ENCODE data around the gene NPIPA3. TPM values are rescaled to one million over a fixed set of nuclear protein-coding genes. Genes with fewer than 3 reads are reported as not detected.
"Not testable (repeated sequence)": the region's sequence is repeated elsewhere in the genome, so short reads cannot be mapped to it uniquely, and the experiment has no call there.

NPIPA3 gene
- total RNA-seq, 1 donor from 2014 or later, result 1.7 TPM

GRCh38 chr16:14672403-14672971 lies 30.7 kb upstream of the NPIPA3 start:
- DNase-seq (ENCODE audit: low read depth, low spot score), result no peak
- Mint-ChIP-seq H3K36me3 (ENCODE audit: low read depth) (peaks cover 2% of the 10 kb centered on the region), H3K27ac (ENCODE audit: unreplicated experiment) (no peak overlapping the region), H3K4me3 (no peak overlapping the region), H3K4me1 (no peaks in the 10 kb centered on the region), H3K27me3 (ENCODE audit: low read depth) (peaks cover 3% of the 10 kb centered on the region), H3K9me3 (peaks cover 9% of the 10 kb centered on the region)
- no peak for TF ChIP-seq CTCF (conservative IDR thresholded peaks at IDR 0.05)

- Mint-ChIP-seq H3K36me3 (ENCODE audit: low read depth) (no peaks in the 10 kb centered on the region), H3K4me3 (no peak overlapping the region), H3K9me3 (peaks cover 9% of the 10 kb centered on the region)
Measured at GRCh38 chr16:14676633-14677032, 26.6 kb upstream of the NPIPA3 start.

GRCh38 chr16:14677627-14678026 lies 25.6 kb upstream of the NPIPA3 start:
- no peak for TF ChIP-seq CTCF (conservative IDR thresholded peaks at IDR 0.05)
- H3K36me3 Mint-ChIP-seq (ENCODE audit: low read depth), result no peaks in the 10 kb centered on the region
- H3K27me3 Mint-ChIP-seq (ENCODE audit: low read depth), result peaks cover 3% of the 10 kb centered on the region
- H3K9me3 Mint-ChIP-seq, result peaks cover 9% of the 10 kb centered on the region
- no peak overlapping the region for H3K27ac Mint-ChIP-seq (ENCODE audit: unreplicated experiment)
- no peak overlapping the region for H3K4me3 Mint-ChIP-seq
- H3K4me1 Mint-ChIP-seq, result no peaks in the 10 kb centered on the region
- DNase-seq (ENCODE audit: low read depth, low spot score), result no peak

More at GRCh38 chr16:14676633-14677032, 26.6 kb upstream of the NPIPA3 start:
- no peak for DNase-seq (ENCODE audit: low read depth, low spot score)
- TF ChIP-seq CTCF (conservative IDR thresholded peaks at IDR 0.05), result no peak
- no peaks in the 10 kb centered on the region for H3K4me1 Mint-ChIP-seq
- peaks cover 3% of the 10 kb centered on the region for H3K27me3 Mint-ChIP-seq (ENCODE audit: low read depth)
- H3K27ac Mint-ChIP-seq (ENCODE audit: unreplicated experiment), result no peak overlapping the region

GRCh38 chr16:14678748-14679497 lies 24.3 kb upstream of the NPIPA3 start:
- peaks cover 9% of the 10 kb centered on the region for H3K9me3 Mint-ChIP-seq
- H3K27ac Mint-ChIP-seq (ENCODE audit: unreplicated experiment), result no peak overlapping the region
- H3K27me3 Mint-ChIP-seq (ENCODE audit: low read depth), result peaks cover 3% of the 10 kb centered on the region
- no peaks in the 10 kb centered on the region for H3K36me3 Mint-ChIP-seq (ENCODE audit: low read depth)
- H3K4me3 Mint-ChIP-seq, result no peak overlapping the region
- no peaks in the 10 kb centered on the region for H3K4me1 Mint-ChIP-seq
- no peak for DNase-seq (ENCODE audit: low read depth, low spot score)
- no peak for TF ChIP-seq CTCF (conservative IDR thresholded peaks at IDR 0.05)

- H3K27ac Mint-ChIP-seq (ENCODE audit: unreplicated experiment); DNase-seq (ENCODE audit: low read depth, low spot score); H3K27me3 Mint-ChIP-seq (ENCODE audit: low read depth); H3K4me1 Mint-ChIP-seq; H3K4me3 Mint-ChIP-seq; H3K36me3 Mint-ChIP-seq (ENCODE audit: low read depth); H3K9me3 Mint-ChIP-seq: not testable (repeated sequence)
Measured at GRCh38 chr16:14680396-14680795, 22.8 kb upstream of the NPIPA3 start.

- H3K27me3 Mint-ChIP-seq (ENCODE audit: low read depth), result peaks cover 2% of the 10 kb centered on the region
- DNase-seq (ENCODE audit: low read depth, low spot score), result no peak
- no peaks in the 10 kb centered on the region for H3K36me3 Mint-ChIP-seq (ENCODE audit: low read depth)
- no peak overlapping the region for H3K27ac Mint-ChIP-seq (ENCODE audit: unreplicated experiment)
- no peak overlapping the region for H3K4me3 Mint-ChIP-seq
- H3K9me3 Mint-ChIP-seq, result peaks cover 4% of the 10 kb centered on the region
- no peak for TF ChIP-seq CTCF (conservative IDR thresholded peaks at IDR 0.05)
- no peaks in the 10 kb centered on the region for H3K4me1 Mint-ChIP-seq
Measured at GRCh38 chr16:14681115-14681514, 22.1 kb upstream of the NPIPA3 start.
